Stomach (tissue), 4 donors: ENCODE results near the gene NRK.

Experiments used
- CTCF ChIP-seq, 7 experiments: fragments of 450-650 bp in 4 of 7; fragments of 200-600 bp in 3 of 7; sonication (generic) in 3 of 7; IDR thresholded peaks; one replicate each; pipeline ENCODE4 v1.5.1; 2016 to 2019; ENCODE audit warnings: antibody characterized with exemption in 7 of 7, control low read depth in 2 of 7, mild to moderate bottlenecking in 1 of 7
- EP300 ChIP-seq: sonication (generic); formaldehyde crosslinking; IDR thresholded peaks from one replicate; pipeline ENCODE4 v1.6.1; 2017; ENCODE audit warnings: antibody characterized with exemption
- POLR2A ChIP-seq, 4 donors: fragments of 450-650 bp; IDR thresholded peaks; one replicate each; pipeline ENCODE4 v1.6.1; 2016; ENCODE audit warnings: antibody characterized with exemption in 4 of 4, control low read depth in 2 of 4, mild to moderate bottlenecking in 1 of 4, moderate library complexity in 1 of 4

GRCh38 chrX:105882581-105883275 lies 60.4 kb downstream of the NRK start:
- no peak for TF ChIP-seq POLR2A (IDR thresholded peaks at IDR 0.05)
- no peak for TF ChIP-seq CTCF (IDR thresholded peaks at IDR 0.05)
- TF ChIP-seq EP300, result no peak
